Heart right ventricle (tissue), 16 donors: ENCODE measurements around the gene ANAPC16. TPM values are rescaled to one million over a fixed set of nuclear protein-coding genes. Genes with fewer than 3 reads are reported as not detected.

Experiments
- ATAC-seq, 8 donors: fragments of 200-7000 bp; cut with Tn5 transposase; one replicate each; pipeline ENCODE4 v1.9.1; 2020; ENCODE audit warnings: mild to moderate bottlenecking in 8 of 8, moderate library complexity in 8 of 8, moderate number of reproducible peaks in 1 of 8
- DNase-seq, 2 donors: peaks; one replicate each; pipeline ENCODE4 v3.0.0-alpha.2; 2020
- H3K27ac ChIP-seq, 10 donors: fragments of 200-600 bp; sonication (generic) in 2 of 10; one replicate each; pipeline versions ENCODE4 v1.5.0 to v1.8.0; 2020 to 2022; ENCODE audit warnings: mild to moderate bottlenecking in 3 of 10
- H3K27me3 ChIP-seq, 7 donors: fragments of 200-600 bp; one replicate each; pipeline ENCODE4 v1.8.0; 2021 to 2022; ENCODE audit warnings: mild to moderate bottlenecking in 2 of 7
- H3K36me3 ChIP-seq, 9 donors: fragments of 200-600 bp; sonication (generic) in 1 of 9; one replicate each; pipeline versions ENCODE4 v1.5.0 to v1.8.0; 2020 to 2022; ENCODE audit warnings: mild to moderate bottlenecking in 2 of 9
- H3K4me1 ChIP-seq, 9 donors: fragments of 200-600 bp; sonication (generic) in 1 of 9; one replicate each; pipeline versions ENCODE4 v1.5.0 to v1.8.0; 2020 to 2022; ENCODE audit warnings: mild to moderate bottlenecking in 4 of 9
- H3K4me3 ChIP-seq, 10 donors: fragments of 200-600 bp; sonication (generic) in 2 of 10; one replicate each; pipeline versions ENCODE4 v1.5.0 to v1.8.0; 2020 to 2022; ENCODE audit warnings: mild to moderate bottlenecking in 7 of 10, moderate library complexity in 2 of 10
- H3K9me3 ChIP-seq, 11 donors: fragments of 200-600 bp in 10 of 11; sonication (generic) in 2 of 11; one replicate each; pipeline versions ENCODE4 v1.5.0 to v1.8.0; 2013 to 2022; ENCODE audit warnings: mild to moderate bottlenecking in 2 of 11, control low read depth in 1 of 11, moderate library complexity in 1 of 11
- WGBS, 2 donors: extraction: QIAGEN DNeasy Blood & Tissue Kit; methylation state at CpG; one replicate each; pipeline ENCODE4 v1.1.7; 2013; ENCODE audit warnings: inconsistent platforms in 1 of 2; 5-methylcytosine and 5-hydroxymethylcytosine counted together
- intact Hi-C, 10 donors: fragments of 100-400 bp; cut with DNase I; formaldehyde crosslinking; loops; one replicate each; pipeline versions ENCODE4 v1.11.1 to v1.14.2; 2022
- polyA plus RNA-seq, 2 donors: library from polyadenylated mRNA; stranded (reverse); fragments of 200-250 nt; gene quantifications; one replicate each; pipeline ENCODE4 v1.2.3, GENCODE V29; 2013
- total RNA-seq, 10 donors: library from RNA; stranded (reverse); fragmentation: NEBNext Ultra II Directional in 3 of 10; extraction: Animal tissue kit (Norgen Biotek cat#: 25700) in 3 of 10; gene quantifications; one replicate each; pipeline versions ENCODE4 v1.2.1 to v1.2.4, GENCODE V29; 2021 to 2023
- TF ChIP-seq, protein P1 (sequence below), 9 donors: fragments of 200-600 bp; sonication (generic) in 2 of 9; IDR thresholded peaks; one replicate each; pipeline versions ENCODE4 v1.5.0 to v1.8.0; 2021 to 2022; ENCODE audit warnings: antibody characterized with exemption in 9 of 9, mild to moderate bottlenecking in 5 of 9, moderate library complexity in 1 of 9
- donor health status: Arrhythmogenic right ventricular cardiomyopathy.
- donor health status: ischemic (EF 13 %, LVEDD 7.1; RV severe dilation, severe dysfunction).
- donor health status: healthy with polysubstance abuse.
- donor health status: DM: no; HTN: yes; CAD: no.
- donor health status: DM: no; HTN: no; CAD: no.
- donor health status: ischemic (EF 25% LVEDD 6.9; RV normal size, moderate dysfunction).
- donor health status: ischemic (EF 25% LVEDD 5.7; RV mildly dilated, moderate dysfunction).
- donor health status: healthy.
- donor health status: DM: yes; HTN: yes; CAD: no.
- donor health status: Ischemic cardiomyopathy.
- donor health status: ischemic (EF 35%, LVEDD 5.7; RV mildly dilated, moderate dysfunction).
- donor health status: nonischemic (EF 11% LVEDD 7.7; RV severe dilation, severe dysfunction).
- donor health status: DM: yes; HTN: yes; CAD: no.
- donor health status: PGD.
- donor health status: ischemic (EF 29% LVEDD 5.4; RV normal size, mild dysfunction).
- donor health status: nonischemic (EF 23%, LVEDD 6.1; RV moderate dilation, normal function).

ANAPC16 gene
- total and polyA plus RNA-seq, 12 donors: 129 to 246 (median 206) TPM

DNA sequence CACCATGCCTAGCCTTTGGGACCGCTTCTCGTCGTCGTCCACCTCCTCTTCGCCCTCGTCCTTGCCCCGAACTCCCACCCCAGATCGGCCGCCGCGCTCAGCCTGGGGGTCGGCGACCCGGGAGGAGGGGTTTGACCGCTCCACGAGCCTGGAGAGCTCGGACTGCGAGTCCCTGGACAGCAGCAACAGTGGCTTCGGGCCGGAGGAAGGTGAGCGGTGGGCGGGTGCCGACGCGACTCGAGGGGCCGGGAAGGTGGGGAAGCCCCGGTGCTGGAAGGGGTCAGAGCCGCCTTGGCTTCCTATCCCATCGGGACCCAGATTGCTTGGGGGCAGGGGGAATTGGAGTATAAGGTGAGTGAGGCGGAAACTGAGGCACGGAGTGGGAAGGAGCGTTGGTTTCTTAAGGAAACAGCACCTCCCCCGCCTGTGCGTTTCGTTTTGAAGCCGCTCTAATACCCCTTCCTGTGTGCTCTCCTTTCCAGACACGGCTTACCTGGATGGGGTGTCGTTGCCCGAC, 58.5 kb downstream of the ANAPC16 start:
- H3K4me1 ChIP-seq: peaks cover 0 to 52% (median 45%) of the 10 kb centered on the region in 9 donors
- peaks cover 0 to 24% (median 11%) of the 10 kb centered on the region in 9 donors for H3K36me3 ChIP-seq
- H3K9me3 ChIP-seq: no peaks in the 10 kb centered on the region
- TF ChIP-seq, protein P1, sequence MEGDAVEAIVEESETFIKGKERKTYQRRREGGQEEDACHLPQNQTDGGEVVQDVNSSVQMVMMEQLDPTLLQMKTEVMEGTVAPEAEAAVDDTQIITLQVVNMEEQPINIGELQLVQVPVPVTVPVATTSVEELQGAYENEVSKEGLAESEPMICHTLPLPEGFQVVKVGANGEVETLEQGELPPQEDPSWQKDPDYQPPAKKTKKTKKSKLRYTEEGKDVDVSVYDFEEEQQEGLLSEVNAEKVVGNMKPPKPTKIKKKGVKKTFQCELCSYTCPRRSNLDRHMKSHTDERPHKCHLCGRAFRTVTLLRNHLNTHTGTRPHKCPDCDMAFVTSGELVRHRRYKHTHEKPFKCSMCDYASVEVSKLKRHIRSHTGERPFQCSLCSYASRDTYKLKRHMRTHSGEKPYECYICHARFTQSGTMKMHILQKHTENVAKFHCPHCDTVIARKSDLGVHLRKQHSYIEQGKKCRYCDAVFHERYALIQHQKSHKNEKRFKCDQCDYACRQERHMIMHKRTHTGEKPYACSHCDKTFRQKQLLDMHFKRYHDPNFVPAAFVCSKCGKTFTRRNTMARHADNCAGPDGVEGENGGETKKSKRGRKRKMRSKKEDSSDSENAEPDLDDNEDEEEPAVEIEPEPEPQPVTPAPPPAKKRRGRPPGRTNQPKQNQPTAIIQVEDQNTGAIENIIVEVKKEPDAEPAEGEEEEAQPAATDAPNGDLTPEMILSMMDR (IDR thresholded peaks at IDR 0.05): no peak
- peak; percentile 0 to 7 (median 1) for ATAC-seq
- H3K27ac ChIP-seq: peak overlapping the region; percentile 93 to 100 (median 98)
- intact Hi-C loops: loop anchor here in 8 of 10 donors (2.0 to 5.0 kb wide), 7 partner anchors 43 to 63 kb away; partner anchors contain the start of genes ANAPC16 (in 1 of the 8) and ASCC1 (in 1 of the 8)
- DNase-seq: peak in 1 of 2 donors; percentile 51
- WGBS, 2 donors: 1% methylated on average over 40 of the region's 40 CpGs
- H3K4me3 ChIP-seq: peak overlapping the region; percentile 55 to 96 (median 82)
- H3K27me3 ChIP-seq: no peaks in the 10 kb centered on the region

DNA sequence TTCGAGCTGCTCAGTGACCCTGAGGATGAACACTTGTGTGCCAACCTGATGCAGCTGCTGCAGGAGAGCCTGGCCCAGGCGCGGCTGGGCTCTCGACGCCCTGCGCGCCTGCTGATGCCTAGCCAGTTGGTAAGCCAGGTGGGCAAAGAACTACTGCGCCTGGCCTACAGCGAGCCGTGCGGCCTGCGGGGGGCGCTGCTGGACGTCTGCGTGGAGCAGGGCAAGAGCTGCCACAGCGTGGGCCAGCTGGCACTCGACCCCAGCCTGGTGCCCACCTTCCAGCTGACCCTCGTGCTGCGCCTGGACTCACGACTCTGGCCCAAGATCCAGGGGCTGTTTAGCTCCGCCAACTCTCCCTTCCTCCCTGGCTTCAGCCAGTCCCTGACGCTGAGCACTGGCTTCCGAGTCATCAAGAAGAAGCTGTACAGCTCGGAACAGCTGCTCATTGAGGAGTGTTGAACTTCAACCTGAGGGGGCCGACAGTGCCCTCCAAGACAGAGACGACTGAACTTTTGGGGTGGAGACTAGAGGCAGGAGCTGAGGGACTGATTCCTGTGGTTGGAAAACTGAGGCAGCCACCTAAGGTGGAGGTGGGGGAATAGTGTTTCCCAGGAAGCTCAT, 59.0 kb downstream of the ANAPC16 start:
- Histone ChIP-seq H3K27ac (peak overlapping the region; percentile 93 to 100 (median 98)), H3K4me3 (peak overlapping the region; percentile 55 to 96 (median 82)), H3K36me3 (peaks cover 0 to 24% (median 11%) of the 10 kb centered on the region in 9 donors), H3K9me3 (no peaks in the 10 kb centered on the region), H3K27me3 (no peaks in the 10 kb centered on the region), H3K4me1 (peaks cover 0 to 52% (median 45%) of the 10 kb centered on the region in 9 donors)
- intact Hi-C loops: loop anchor here (2.0 to 5.0 kb wide), 8 partner anchors 42 to 62 kb away; partner anchors contain the start of genes ANAPC16 (in 1 of the 10) and ASCC1 (in 1 of the 10)
- DNase-seq (peak; percentile 73 to 78), ATAC-seq (peak; percentile 3 to 51 (median 27))
- TF ChIP-seq, protein P1 (IDR thresholded peaks at IDR 0.05): peak; percentile 49 to 77 (median 70)
- WGBS, 2 donors: 8 to 11% methylated on average over 26 of the region's 26 CpGs

DNA sequence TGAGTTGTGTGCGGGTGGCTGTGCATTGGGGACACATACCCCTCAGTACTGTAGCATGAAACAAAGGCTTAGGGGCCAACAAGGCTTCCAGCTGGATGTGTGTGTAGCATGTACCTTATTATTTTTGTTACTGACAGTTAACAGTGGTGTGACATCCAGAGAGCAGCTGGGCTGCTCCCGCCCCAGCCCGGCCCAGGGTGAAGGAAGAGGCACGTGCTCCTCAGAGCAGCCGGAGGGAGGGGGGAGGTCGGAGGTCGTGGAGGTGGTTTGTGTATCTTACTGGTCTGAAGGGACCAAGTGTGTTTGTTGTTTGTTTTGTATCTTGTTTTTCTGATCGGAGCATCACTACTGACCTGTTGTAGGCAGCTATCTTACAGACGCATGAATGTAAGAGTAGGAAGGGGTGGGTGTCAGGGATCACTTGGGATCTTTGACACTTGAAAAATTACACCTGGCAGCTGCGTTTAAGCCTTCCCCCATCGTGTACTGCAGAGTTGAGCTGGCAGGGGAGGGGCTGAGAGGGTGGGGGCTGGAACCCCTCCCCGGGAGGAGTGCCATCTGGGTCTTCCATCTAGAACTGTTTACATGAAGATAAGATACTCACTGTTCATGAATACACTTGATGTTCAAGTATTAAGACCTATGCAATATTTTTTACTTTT, 59.7 kb downstream of the ANAPC16 start:
- H3K4me3 ChIP-seq: peak overlapping the region; percentile 55 to 96 (median 82)

More for the DNA sequence above, 59.7 kb downstream of the ANAPC16 start:
- Histone ChIP-seq H3K36me3 (peaks cover 0 to 24% (median 11%) of the 10 kb centered on the region in 9 donors), H3K9me3 (no peaks in the 10 kb centered on the region), H3K4me1 (peaks cover 0 to 52% (median 44%) of the 10 kb centered on the region in 9 donors), H3K27me3 (no peaks in the 10 kb centered on the region), H3K27ac (peak overlapping the region; percentile 93 to 100 (median 98))
- intact Hi-C loops: loop anchor here in 7 of 10 donors (1.0 to 5.0 kb wide), 7 partner anchors 22 to 61 kb away; no protein-coding TSS in a partner anchor
- WGBS, 2 donors: 9 to 11% methylated on average over 12 of the region's 12 CpGs
- ATAC-seq (no peak), DNase-seq (peak in 1 of 2 donors; percentile 33)
- TF ChIP-seq, protein P1 (IDR thresholded peaks at IDR 0.05): no peak
